Astrocyte (in vitro differentiated cells and primary cell): ENCODE results near the gene DLGAP1. TPM values are rescaled to one million over a fixed set of nuclear protein-coding genes. Genes with fewer than 3 reads are reported as not detected.
A peak's percentile ranks its signal among the peaks of the same experiment; 100 is the strongest.

Experiments
- DNase-seq: peaks from one replicate; pipeline ENCODE4 v3.0.0-alpha.2; 2010; ENCODE audit warnings: low read depth
- FAIRE-seq: peaks from 2 replicates; lab custom pipeline; 2011; peaks lifted over from hg19 to GRCh38; lab: Jason Lieb, UNC
- H2AFZ ChIP-seq: 2 replicates; pipeline ENCODE4 v1.6.0; 2012; ENCODE audit warnings: low read depth, low read length, inconsistent platforms
- H3K27ac ChIP-seq: 2 replicates; pipeline ENCODE4 v1.5.1; 2011; ENCODE audit warnings: low read depth, low read length, inconsistent platforms
- H3K27me3 ChIP-seq: 2 replicates; pipeline ENCODE4 v1.6.0; 2011; ENCODE audit warnings: low read length, inconsistent platforms; ENCODE audit not compliant: insufficient read depth
- H3K36me3 ChIP-seq: 2 replicates; pipeline ENCODE4 v1.5.1; 2011; ENCODE audit warnings: low read length, inconsistent platforms; ENCODE audit not compliant: insufficient read depth
- H3K4me1 ChIP-seq: 2 replicates; pipeline ENCODE4 v1.5.1; 2011; ENCODE audit warnings: low read length, inconsistent platforms; ENCODE audit not compliant: insufficient read depth
- H3K4me2 ChIP-seq: 2 replicates; pipeline ENCODE4 v1.6.0; 2012; ENCODE audit warnings: low read length, inconsistent platforms
- H3K4me3 ChIP-seq: 2 replicates; pipeline ENCODE4 v1.5.1; 2011; ENCODE audit warnings: low read depth, mild to moderate bottlenecking, low read length, inconsistent platforms; ENCODE audit not compliant: insufficient read depth
- H3K79me2 ChIP-seq: 2 replicates; pipeline ENCODE4 v1.6.0; 2012; ENCODE audit warnings: mild to moderate bottlenecking, low read length, inconsistent platforms; ENCODE audit not compliant: insufficient read depth
- H3K9ac ChIP-seq: 2 replicates; pipeline ENCODE4 v1.6.0; 2012; ENCODE audit warnings: mild to moderate bottlenecking, low read length, inconsistent platforms
- H3K9me3 ChIP-seq: 2 replicates; pipeline ENCODE4 v1.5.1; 2012; ENCODE audit warnings: low read depth, mild to moderate bottlenecking, low read length, inconsistent platforms; ENCODE audit not compliant: insufficient read depth
- H4K20me1 ChIP-seq: 2 replicates; pipeline ENCODE4 v1.6.0; 2012; ENCODE audit warnings: low read length, inconsistent platforms; ENCODE audit not compliant: insufficient read depth
- H3K27ac Mint-ChIP-seq: one replicate; pipeline ENCODE4 v1.8.0; 2021; ENCODE audit warnings: mild to moderate bottlenecking, mixed read lengths; ENCODE audit not compliant: unreplicated experiment
- H3K27me3 Mint-ChIP-seq: one replicate; pipeline ENCODE4 v1.8.0; 2021; ENCODE audit warnings: low read depth, mixed read lengths; ENCODE audit not compliant: unreplicated experiment
- H3K36me3 Mint-ChIP-seq: one replicate; pipeline ENCODE4 v1.8.0; 2021; ENCODE audit warnings: low read depth, mixed read lengths; ENCODE audit not compliant: unreplicated experiment
- H3K4me1 Mint-ChIP-seq: one replicate; pipeline ENCODE4 v1.8.0; 2021; ENCODE audit warnings: low read depth, mixed read lengths; ENCODE audit not compliant: unreplicated experiment
- H3K4me3 Mint-ChIP-seq: one replicate; pipeline ENCODE4 v1.8.0; 2021; ENCODE audit warnings: mild to moderate bottlenecking, moderate library complexity, mixed read lengths; ENCODE audit not compliant: unreplicated experiment
- H3K9me3 Mint-ChIP-seq: one replicate; pipeline ENCODE4 v1.8.0; 2021; ENCODE audit warnings: mild to moderate bottlenecking, mixed read lengths; ENCODE audit not compliant: unreplicated experiment
- CTCF ChIP-seq: IDR thresholded peaks from 2 replicates; pipeline ENCODE4 v1.5.1; 2011; ENCODE audit warnings: low read depth, mild to moderate bottlenecking, inconsistent platforms, low read length, moderate library complexity; ENCODE audit not compliant: insufficient read depth
- EZH2 ChIP-seq: IDR thresholded peaks from 2 replicates; pipeline ENCODE4 v1.6.1; 2012; ENCODE audit warnings: mild to moderate bottlenecking, low read length, inconsistent platforms; ENCODE audit not compliant: insufficient read depth
- total RNA-seq: library from RNA; stranded (reverse); gene quantifications from 2 replicates; pipeline ENCODE4 v1.2.1, GENCODE V29; 2021

DLGAP1 gene
- total RNA-seq, 1 donor from 2014 or later = 2.3 TPM

- Histone ChIP-seq H2AFZ (no peak overlapping the region), H3K9me3 (no peaks in the 10 kb centered on the region), H4K20me1 (no peaks in the 10 kb centered on the region), H3K4me3 (no peak overlapping the region), H3K27ac (no peak overlapping the region), H3K4me2 (no peak overlapping the region), H3K27me3 (no peaks in the 10 kb centered on the region), H3K4me1 (no peaks in the 10 kb centered on the region), H3K9ac (no peak overlapping the region), H3K36me3 (no peaks in the 10 kb centered on the region), H3K79me2 (no peaks in the 10 kb centered on the region)
- Mint-ChIP-seq H3K4me1 (peaks cover 4% of the 10 kb centered on the region), H3K27ac (peak overlapping the region; percentile 41), H3K4me3 (no peak overlapping the region), H3K9me3 (no peaks in the 10 kb centered on the region), H3K36me3 (no peaks in the 10 kb centered on the region), H3K27me3 (no peaks in the 10 kb centered on the region)
- no peak for DNase-seq
- no peak for TF ChIP-seq CTCF
- no peak for TF ChIP-seq EZH2
- no peak for FAIRE-seq
These were observed 218.0 kb downstream of the DLGAP1 start for GRCh38 chr18:4236940-4237663.

GRCh38 chr18:4233468-4233867 is 221.6 kb downstream of the DLGAP1 start:
- no peaks in the 10 kb centered on the region for H4K20me1 ChIP-seq
- no peaks in the 10 kb centered on the region for H3K27me3 ChIP-seq
- H3K36me3 ChIP-seq = no peaks in the 10 kb centered on the region
- H3K4me2 ChIP-seq = no peak overlapping the region
- Mint-ChIP-seq H3K27ac (no peak overlapping the region), H3K27me3 (no peaks in the 10 kb centered on the region), H3K9me3 (no peaks in the 10 kb centered on the region), H3K36me3 (no peaks in the 10 kb centered on the region), H3K4me1 (peaks cover 4% of the 10 kb centered on the region), H3K4me3 (no peak overlapping the region)
- H3K79me2 ChIP-seq = no peaks in the 10 kb centered on the region
- H2AFZ ChIP-seq = no peak overlapping the region
- DNase-seq (no peak), FAIRE-seq (no peak)
- no peak overlapping the region for H3K4me3 ChIP-seq
- H3K4me1 ChIP-seq = no peaks in the 10 kb centered on the region
- no peak overlapping the region for H3K9ac ChIP-seq
- TF ChIP-seq CTCF (no peak), EZH2 (no peak)
- H3K27ac ChIP-seq = no peak overlapping the region
- no peaks in the 10 kb centered on the region for H3K9me3 ChIP-seq

- Histone ChIP-seq H2AFZ (no peak overlapping the region), H3K36me3 (no peaks in the 10 kb centered on the region), H3K9ac (no peak overlapping the region), H3K79me2 (no peaks in the 10 kb centered on the region), H4K20me1 (no peaks in the 10 kb centered on the region), H3K27me3 (no peaks in the 10 kb centered on the region), H3K4me2 (no peak overlapping the region), H3K4me1 (no peaks in the 10 kb centered on the region), H3K4me3 (no peak overlapping the region), H3K27ac (no peak overlapping the region), H3K9me3 (no peaks in the 10 kb centered on the region)
- H3K27ac Mint-ChIP-seq = no peak overlapping the region
- TF ChIP-seq CTCF (no peak), EZH2 (no peak)
- no peaks in the 10 kb centered on the region for H3K36me3 Mint-ChIP-seq
- H3K4me1 Mint-ChIP-seq = peaks cover 4% of the 10 kb centered on the region
- FAIRE-seq (no peak), DNase-seq (no peak)
- H3K27me3 Mint-ChIP-seq = no peaks in the 10 kb centered on the region
- no peak overlapping the region for H3K4me3 Mint-ChIP-seq
- no peaks in the 10 kb centered on the region for H3K9me3 Mint-ChIP-seq
These were observed 222.5 kb downstream of the DLGAP1 start for GRCh38 chr18:4232656-4233055.
